ENCODE data around the gene TUG1.

The TUG1 gene

DNA sequence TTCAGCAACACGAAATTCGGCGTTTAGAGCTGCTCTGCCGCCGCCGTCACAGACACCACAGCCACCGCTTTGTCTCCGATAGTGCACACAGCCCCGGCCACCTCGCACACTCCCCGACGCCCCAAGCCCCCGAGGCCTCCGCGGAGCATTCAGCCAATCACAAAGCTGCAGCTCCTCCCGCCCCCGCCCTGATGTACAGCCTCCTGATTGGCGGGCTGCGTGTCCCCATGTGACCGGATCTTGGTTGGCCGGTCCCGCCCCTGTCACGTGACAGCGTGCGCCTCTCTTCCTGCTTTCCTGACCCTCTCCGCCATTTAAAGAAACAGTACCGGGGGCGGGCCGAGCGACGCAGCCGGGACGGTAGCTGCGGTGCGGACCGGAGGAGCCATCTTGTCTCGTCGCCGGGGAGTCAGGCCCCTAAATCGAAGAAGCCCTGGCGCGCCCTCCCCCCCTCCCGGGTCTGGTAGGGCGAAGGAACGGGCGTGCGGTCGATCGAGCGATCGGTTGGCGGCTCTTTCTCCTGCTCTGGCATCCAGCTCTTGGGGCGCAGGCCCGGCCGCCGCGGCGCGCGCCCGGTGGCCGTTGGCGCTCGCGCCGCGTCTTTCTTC, at the start of gene TUG1:
TUG1 (plus strand) TSS at position 342 of the 608 bp plus-strand sequence.
- peak within 1 kb of the TSS; percentile 98 for H3K27ac ChIP-seq
- TF ChIP-seq, protein P1, sequence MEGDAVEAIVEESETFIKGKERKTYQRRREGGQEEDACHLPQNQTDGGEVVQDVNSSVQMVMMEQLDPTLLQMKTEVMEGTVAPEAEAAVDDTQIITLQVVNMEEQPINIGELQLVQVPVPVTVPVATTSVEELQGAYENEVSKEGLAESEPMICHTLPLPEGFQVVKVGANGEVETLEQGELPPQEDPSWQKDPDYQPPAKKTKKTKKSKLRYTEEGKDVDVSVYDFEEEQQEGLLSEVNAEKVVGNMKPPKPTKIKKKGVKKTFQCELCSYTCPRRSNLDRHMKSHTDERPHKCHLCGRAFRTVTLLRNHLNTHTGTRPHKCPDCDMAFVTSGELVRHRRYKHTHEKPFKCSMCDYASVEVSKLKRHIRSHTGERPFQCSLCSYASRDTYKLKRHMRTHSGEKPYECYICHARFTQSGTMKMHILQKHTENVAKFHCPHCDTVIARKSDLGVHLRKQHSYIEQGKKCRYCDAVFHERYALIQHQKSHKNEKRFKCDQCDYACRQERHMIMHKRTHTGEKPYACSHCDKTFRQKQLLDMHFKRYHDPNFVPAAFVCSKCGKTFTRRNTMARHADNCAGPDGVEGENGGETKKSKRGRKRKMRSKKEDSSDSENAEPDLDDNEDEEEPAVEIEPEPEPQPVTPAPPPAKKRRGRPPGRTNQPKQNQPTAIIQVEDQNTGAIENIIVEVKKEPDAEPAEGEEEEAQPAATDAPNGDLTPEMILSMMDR (conservative IDR thresholded peaks at IDR 0.05): no peak

DNA sequence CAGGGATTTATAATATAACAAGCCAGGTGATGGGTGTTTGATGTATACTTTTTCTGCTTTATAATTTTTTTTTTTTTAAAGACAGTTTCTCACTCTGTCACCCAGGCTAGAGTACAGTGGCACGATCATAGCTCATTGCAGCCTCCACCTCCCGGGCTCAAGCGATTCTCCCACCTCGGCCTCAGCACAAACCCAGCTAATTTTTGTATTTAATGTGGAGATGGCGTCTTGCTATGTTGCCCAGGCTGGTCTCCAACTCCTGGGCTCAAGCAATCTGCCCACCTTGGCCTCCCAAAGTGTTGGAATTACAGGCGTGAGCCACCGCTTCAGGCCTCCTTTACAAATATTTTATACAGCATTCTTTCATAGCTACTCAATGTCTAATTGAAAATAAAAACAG, 49.1 kb upstream of the TUG1 start:
- TF ChIP-seq, protein P1 (conservative IDR thresholded peaks at IDR 0.05): no peak
- H3K27ac ChIP-seq: no peak overlapping the region

DNA sequence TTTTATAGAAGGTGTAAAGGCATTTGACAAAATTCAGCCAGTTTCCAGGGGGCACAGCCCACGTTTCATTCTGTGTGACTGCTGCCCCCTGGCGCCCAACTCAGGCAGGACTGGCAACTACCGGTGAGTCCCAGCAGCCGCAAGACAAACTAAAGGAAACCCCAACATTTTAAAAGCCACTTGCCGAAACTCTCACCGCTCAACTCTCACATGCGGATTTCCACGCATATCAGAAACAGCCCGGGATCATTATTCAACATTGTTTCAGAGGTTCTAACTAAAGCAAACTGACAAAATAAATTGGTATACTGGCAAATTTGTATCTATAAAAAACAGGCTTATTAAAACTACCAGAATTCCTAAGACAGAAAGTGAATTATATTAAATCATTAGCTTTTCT, 48.7 kb upstream of the TUG1 start:
- H3K27ac ChIP-seq: no peak overlapping the region
- TF ChIP-seq, protein P1 (conservative IDR thresholded peaks at IDR 0.05): peak; percentile 92

DNA sequence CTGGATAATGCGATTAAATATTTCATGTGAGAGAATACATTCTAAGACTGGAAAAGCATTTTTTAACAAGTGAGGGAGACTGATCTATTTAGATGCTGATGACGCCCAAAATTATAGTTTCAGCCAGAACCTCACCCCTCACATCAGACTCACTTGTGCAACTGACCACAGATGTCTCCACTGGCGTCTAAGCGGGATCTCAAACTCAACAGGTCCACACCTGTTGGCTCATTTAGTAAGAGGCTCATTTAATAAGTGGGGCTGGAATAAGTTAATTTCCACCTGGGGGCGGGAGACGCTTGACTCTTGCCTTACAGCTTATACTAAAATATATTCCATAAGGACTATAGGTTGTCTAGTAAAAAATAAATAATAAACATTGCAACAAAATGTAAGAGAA, 48.0 kb upstream of the TUG1 start:
- TF ChIP-seq, protein P1 (conservative IDR thresholded peaks at IDR 0.05): no peak
- H3K27ac ChIP-seq: peak overlapping the region; percentile 71

DNA sequence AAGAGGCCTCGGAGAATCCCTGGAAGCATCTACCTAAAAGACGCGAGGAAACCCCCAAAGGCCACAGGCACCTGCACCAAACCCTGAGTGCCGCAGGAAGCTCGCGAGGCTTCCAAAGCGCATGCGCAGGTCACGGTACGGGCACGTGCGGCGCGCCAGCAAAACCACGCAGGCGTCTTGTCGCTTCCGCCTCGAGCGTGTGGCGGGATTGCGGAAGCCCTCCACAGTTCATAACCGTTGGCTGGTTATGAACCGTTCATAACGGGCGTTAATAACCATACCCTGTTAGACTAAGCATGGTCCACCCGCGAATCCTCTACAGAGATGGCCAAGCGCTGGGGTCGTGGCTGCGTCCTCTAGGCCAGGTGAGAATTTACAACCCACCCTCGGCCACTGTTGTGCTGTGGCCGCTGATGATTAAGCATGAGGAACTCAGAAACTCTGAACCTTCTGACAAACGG, 46.9 kb upstream of the TUG1 start:
- TF ChIP-seq, protein P1 (conservative IDR thresholded peaks at IDR 0.05): no peak
- H3K27ac ChIP-seq: peak overlapping the region; percentile 71

DNA sequence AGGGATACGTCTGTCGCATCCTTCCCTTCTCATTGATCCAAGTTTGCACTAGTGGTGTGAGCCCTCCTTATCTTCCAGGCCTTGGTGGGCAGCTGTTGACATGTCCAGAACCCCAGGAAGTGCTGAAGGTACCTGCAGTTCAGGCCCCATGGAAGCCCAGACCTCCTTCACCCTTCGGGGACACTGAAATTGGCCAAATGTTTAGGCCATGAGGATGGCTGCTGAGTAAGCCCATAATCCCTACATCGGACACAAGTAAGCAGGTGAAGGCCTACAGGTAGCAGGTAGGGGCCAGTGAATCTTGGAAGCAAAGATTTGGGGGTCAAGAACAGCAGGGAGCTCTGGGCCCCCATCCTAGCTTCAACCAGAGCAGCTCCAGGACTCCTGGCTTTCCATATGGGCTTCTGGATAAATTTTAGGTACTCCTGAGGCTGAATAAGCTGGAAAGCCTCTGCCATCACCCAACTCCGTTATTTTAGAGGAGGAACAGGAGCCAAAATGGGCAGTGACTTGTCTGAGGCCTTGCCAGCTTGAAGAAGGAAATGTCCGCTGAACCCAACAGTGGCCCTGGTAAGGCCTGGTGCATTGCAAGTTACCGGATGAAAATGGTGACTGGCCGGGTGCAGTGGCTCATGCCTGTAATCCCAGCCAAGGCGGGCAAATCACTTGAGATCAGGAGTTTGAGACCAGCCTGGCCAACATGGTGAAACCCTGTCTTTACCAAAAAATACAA, 45.7 kb upstream of the TUG1 start:
- H3K27ac ChIP-seq: no peak overlapping the region
- TF ChIP-seq, protein P1 (conservative IDR thresholded peaks at IDR 0.05): no peak

DNA sequence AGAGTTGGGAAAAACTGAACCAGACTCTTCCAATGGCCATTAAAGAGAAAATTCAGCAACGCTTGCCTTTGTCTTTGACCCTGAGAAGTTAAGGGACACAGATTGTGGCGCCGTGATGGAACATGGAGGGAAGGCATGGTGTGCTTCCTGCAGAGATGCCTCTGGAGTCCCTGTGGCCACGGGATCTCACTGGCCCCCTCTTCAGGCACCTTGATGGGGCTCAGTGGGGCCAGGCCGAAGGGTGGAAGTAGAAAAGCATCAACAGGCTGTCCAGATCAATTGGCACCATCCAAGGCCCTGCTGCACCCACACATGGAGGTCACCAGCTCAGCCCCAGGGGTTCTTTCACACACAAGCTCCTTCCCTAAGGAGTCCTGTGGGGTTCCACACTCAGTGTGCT, 43.4 kb upstream of the TUG1 start:
- no peak overlapping the region for H3K27ac ChIP-seq
- TF ChIP-seq, protein P1 (conservative IDR thresholded peaks at IDR 0.05): no peak

Measured in VCaP (cell line).